GDM1 (cell line): Measurements from ENCODE around the gene UBASH3B.
"Not testable (repeated sequence)": the region's sequence is repeated elsewhere in the genome, so short reads cannot be mapped to it uniquely, and the experiment has no call there.

Experiments used
- DNase-seq: peaks from one replicate; lab custom pipeline; 2025; lab: John Stamatoyannopoulos, UW

Gene UBASH3B

DNA sequence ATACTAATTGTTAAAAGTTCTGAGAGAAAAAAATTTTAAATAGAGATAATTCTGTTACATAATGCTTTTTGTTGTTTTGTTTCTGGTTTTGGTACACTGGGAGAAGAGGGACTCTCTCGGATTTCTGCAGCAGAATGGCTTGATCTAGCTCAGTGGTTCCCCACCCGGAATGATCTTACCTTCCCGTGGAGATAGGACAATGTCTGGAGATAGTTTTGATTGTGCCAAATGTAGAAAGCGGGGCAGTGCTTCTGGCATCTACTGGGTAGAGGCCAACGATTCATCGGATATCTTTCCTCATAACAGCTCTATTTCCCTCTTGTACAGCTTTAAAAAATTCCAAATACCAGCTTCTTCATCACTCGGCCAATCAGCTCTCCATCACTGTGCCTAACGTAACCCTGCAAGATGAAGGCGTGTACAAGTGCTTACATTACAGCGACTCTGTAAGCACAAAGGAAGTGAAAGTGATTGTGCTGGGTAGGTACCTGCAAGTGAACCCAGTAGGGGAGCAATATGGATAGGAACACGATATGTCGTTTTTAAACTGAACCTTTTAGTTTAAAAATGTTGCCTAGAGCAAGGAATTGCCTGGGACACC is 195.9 kb downstream of the UBASH3B start:
- no peak for DNase-seq

DNA sequence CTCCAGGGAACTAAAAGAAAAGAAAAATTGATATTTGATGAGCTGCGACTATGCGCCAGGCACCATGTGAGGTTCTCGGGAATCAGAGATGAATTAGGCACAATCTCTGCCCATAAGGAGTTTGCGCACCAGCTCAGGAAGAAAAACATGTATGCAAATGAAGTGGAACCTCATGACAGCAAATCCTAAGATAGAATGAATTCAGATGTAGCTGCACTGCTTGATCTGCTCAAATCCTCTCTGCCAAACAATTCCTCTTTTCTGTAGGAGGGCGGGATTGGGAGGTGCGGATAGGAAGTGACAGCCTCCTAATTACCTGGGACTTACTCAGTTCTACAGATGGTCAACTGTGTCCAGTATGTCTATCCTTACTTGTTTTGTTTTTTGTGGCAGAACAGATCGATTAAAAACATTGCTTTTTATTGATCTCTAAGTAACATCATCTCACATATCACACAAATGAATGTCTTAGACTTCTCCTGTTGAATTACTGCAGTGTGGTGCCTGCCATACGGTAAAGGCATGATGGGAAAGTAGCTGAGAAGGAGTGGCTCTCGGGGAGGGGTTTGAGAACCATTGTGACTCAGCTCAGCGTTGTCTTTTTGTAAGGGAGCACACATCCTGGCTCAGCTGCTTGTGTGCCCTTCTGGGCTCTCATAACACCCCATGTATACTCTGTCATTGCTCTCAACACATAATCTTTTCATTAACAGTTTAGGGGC is 196.7 kb downstream of the UBASH3B start:
- no peak for DNase-seq

DNA sequence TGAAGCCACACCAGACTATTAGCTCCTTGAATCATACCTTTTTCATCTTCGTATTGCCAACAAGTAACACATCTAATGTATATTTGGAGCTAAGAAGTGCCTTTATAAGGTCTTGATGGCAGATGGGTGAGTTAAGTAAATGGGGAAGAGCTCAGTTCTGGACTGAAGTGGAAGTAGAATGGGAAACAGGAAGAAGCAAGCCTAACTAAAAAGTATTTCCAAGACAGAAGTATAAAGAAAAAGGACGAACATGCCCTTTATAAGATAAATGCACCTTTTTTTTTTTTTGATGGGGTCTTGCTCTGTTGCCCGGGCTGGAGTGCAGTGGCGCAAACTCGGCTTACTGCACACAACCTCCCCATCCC is 197.3 kb downstream of the UBASH3B start:
- no peak for DNase-seq

DNA sequence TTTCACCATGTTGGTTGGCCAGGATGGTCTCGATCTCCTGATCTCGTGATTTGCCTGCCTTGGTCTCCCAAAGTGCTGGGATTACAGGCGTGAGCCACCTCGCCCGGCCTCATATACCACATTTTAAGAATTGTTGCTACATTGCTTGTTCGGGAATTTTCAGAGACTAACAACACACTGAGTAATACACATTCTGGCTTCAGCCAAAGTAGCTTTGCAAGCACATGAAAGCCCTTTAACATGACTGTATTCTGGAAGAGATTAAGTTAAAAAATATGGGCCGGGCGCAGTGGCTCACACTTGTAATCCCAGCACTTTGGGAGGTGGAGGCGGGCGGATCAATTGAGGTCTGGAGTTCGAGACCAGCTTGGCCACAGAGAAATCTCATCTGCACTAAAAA is 197.7 kb downstream of the UBASH3B start:
- DNase-seq, result no peak

DNA sequence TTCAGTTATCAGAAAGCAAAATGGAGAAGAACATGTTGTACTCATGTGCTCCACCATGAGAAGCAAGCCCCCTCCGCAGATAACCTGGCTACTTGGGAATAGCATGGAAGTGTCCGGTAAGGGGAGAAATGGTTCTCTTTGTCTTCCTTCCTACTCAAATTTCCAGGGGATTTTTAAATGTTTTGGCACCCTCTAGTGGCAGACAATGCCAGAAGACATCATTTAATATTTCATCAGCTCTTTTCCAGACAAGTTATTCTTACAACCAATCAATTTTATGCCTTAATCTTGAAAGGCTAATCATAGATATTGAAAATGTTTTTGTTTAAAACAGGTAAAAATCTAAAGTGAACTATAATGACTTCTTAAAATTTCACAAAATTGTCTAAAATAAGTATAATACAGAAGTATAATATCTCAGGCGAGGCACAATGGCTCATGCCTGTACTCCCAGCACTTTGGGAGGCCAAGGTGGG is 198.5 kb downstream of the UBASH3B start:
- DNase-seq, result peak; percentile 18

DNA sequence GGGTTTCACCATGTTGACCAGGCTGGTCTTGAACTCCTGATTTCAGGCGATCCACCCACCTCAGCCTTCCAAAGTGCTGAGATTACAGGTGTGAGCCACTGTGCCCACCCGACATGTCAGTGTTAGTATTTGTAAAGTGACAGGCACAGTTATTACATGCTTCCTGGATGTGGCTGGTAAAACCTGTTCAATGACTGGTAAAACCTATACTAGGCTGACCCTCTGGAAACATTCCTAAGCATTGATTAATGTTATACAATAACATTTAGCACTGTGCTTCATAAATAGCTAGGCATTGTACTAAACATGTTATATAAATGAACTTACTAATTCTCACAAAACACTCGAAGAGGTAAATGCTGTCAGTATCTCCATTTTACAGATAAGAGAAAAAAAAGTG is 206.1 kb downstream of the UBASH3B start:
- no peak for DNase-seq

DNA sequence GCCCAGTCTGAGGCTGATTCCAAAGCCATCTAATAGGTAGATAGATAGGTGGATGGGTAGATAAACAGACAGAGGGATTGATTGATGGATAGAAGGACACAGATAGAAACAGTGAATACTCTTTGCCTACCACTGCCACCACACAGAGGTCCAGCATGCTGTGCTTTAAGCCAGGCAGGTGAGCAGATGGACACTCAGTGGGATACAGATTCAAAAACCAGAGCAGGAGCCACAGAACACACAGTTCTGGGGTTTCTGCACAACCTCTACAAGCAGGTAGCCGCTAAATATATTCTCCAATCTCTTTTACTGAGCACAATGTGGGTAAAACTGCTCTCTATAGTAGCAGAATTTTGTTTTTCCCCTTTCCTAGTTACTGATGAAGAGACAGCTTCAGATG is 206.6 kb downstream of the UBASH3B start:
- no peak for DNase-seq

DNA sequence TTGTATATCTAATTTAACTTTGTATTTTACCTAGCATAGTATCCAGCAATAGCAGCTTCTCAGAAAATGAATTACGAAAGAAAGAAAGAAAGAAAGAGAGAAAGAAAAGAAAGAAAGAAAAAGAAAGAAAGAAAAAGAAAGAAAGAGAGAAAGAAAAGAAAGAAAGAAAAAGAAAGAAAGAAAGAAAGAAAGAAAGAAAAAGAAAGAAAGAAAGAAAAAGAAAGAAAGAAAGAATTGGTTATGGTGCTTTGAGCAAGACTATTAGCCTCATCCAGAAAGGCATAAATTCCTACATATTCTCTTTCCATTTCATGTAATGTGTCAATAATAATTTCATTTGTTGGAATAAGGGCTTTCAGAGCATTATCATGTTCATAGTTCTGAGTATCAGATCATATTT is 207.6 kb downstream of the UBASH3B start:
- DNase-seq, result not testable (repeated sequence)

DNA sequence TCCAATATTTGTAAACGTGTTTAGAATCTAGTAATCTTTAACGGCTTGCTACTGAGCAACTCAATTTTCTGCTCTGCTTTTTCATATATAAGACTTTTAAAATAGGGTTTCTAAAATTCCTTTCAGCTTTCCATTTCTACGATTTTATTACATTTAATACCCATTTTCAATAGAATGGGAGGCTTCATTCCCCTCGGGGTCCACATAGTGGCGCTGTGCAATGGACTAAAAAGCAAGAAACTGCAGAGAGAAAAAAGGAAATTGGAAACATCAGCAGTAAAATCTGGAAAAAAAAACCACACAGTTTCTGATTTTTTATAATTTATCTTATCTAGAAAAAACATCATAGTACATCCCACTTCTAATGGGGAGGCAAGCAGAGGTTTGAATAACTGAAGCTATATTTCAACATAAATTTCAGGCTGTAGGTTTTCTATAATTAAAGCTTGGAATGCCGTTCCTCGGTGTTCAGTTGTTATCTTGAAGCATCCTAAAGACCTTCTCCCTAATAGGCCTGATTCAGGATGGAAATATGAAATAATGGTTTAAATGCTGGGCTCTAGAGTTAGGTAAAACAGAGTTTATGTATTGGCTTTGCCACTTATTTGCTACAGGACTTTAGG is 208.3 kb downstream of the UBASH3B start:
- no peak for DNase-seq
